Caco-2 (cell line): Measurements from ENCODE around the gene TMEM213. TPM values are rescaled to one million over a fixed set of nuclear protein-coding genes. Genes with fewer than 3 reads are reported as not detected.

Source experiments
- BruUV-seq: library from RNA; stranded (reverse); fragments of 400-500 nt; replicated peaks from 2 replicates; lab custom pipeline; 2021; lab: Mats Ljungman, UMichigan
- CTCF ChIA-PET: fragments of 300-600 bp; sonication (Branson Sonifier 250); formaldehyde crosslinking; loops from one replicate; lab custom pipeline; 2022; ENCODE audit warnings: antibody characterized with exemption; lab: Charles Lee
- POLR2A ChIA-PET: fragments of 300-600 bp; sonication (Branson Sonifier 250); formaldehyde crosslinking; loops from one replicate; lab custom pipeline; 2022; ENCODE audit warnings: antibody characterized with exemption; lab: Charles Lee
- DNase-seq, 2 experiments: peaks; one replicate each; pipeline versions ENCODE4 v3.0.0 to v3.0.0-alpha.2; 2020 to 2022
- H3K27me3 ChIP-seq: replicated peaks from 2 replicates; pipeline ENCODE4 v1.6.0; 2011; ENCODE audit warnings: low read length; ENCODE audit not compliant: control insufficient read depth, insufficient read depth
- H3K36me3 ChIP-seq: 2 replicates; pipeline ENCODE4 v1.5.1; 2011; ENCODE audit warnings: low read length; ENCODE audit not compliant: control insufficient read depth, insufficient read depth
- H3K4me1 ChIP-seq: fragments of 250-450 bp; sonication (Bioruptor Pico); 2 replicates; pipeline ENCODE4 v1.5.1; 2020; ENCODE audit warnings: mild to moderate bottlenecking
- H3K4me3 ChIP-seq: 2 replicates; pipeline ENCODE4 v1.5.1; 2011; ENCODE audit warnings: low read depth, mild to moderate bottlenecking, control low read depth, low read length
- H3K9me3 ChIP-seq: fragments of 250-450 bp; sonication (Bioruptor Pico); 2 replicates; pipeline ENCODE4 v1.5.1; 2020; ENCODE audit warnings: mild to moderate bottlenecking, moderate library complexity
- H3K27ac Mint-ChIP-seq: one replicate; pipeline ENCODE4 v1.8.0; 2022; ENCODE audit warnings: mixed read lengths; ENCODE audit not compliant: unreplicated experiment
- H3K27me3 Mint-ChIP-seq: one replicate; pipeline ENCODE4 v1.8.0; 2022; ENCODE audit warnings: mixed read lengths; ENCODE audit not compliant: insufficient read depth, unreplicated experiment
- H3K36me3 Mint-ChIP-seq: one replicate; pipeline ENCODE4 v1.8.0; 2022; ENCODE audit warnings: mild to moderate bottlenecking, mixed read lengths; ENCODE audit not compliant: insufficient read depth, unreplicated experiment
- H3K4me1 Mint-ChIP-seq: one replicate; pipeline ENCODE4 v1.8.0; 2022; ENCODE audit warnings: low read depth, mixed read lengths; ENCODE audit not compliant: unreplicated experiment
- H3K4me3 Mint-ChIP-seq: one replicate; pipeline ENCODE4 v1.8.0; 2022; ENCODE audit warnings: mild to moderate bottlenecking, moderate library complexity, mixed read lengths; ENCODE audit not compliant: unreplicated experiment
- H3K9me3 Mint-ChIP-seq: one replicate; pipeline ENCODE4 v1.8.0; 2022; ENCODE audit warnings: mixed read lengths; ENCODE audit not compliant: unreplicated experiment
- CTCF ChIP-seq, 2 experiments: fragments of 200-600 bp in 1 of 2; IDR thresholded peaks; 1 replicate in 1 of 2; 2 replicates in 1 of 2; pipeline versions ENCODE4 v1.5.1 to v1.8.0; 2011 to 2022; ENCODE audit warnings: antibody characterized with exemption in 1 of 2, control low read depth in 1 of 2, inconsistent platforms in 1 of 2, low read depth in 1 of 2, low read length in 1 of 2, mild to moderate bottlenecking in 1 of 2, moderate library complexity in 1 of 2; ENCODE audit not compliant: insufficient read depth in 1 of 2, severe bottlenecking in 1 of 2, unreplicated experiment in 1 of 2
- intact Hi-C: fragments of 100-400 bp; cut with micrococcal nuclease; formaldehyde crosslinking; loops from one replicate; pipeline ENCODE4 v1.10.0; 2022; ENCODE audit not compliant: unreplicated experiment
- total RNA-seq: library from RNA; stranded (reverse); gene quantifications from 2 replicates; pipeline ENCODE4 v1.2.3, GENCODE V29; 2022

The TMEM213 gene
- total RNA-seq, 1 experiment from 2014 or later = not detected

GRCh38 chr7:138750473-138750872 is 47.3 kb upstream of the TMEM213 start:
- CTCF ChIA-PET = no interaction called here
- Mint-ChIP-seq H3K36me3 (no peaks in the 10 kb centered on the region), H3K4me1 (peaks cover 28% of the 10 kb centered on the region), H3K27me3 (no peaks in the 10 kb centered on the region), H3K4me3 (no peak overlapping the region), H3K9me3 (no peaks in the 10 kb centered on the region), H3K27ac (no peak overlapping the region)
- H3K4me3 ChIP-seq = no peak overlapping the region
- POLR2A ChIA-PET = no interaction called here
- peaks cover 22% of the 10 kb centered on the region for H3K4me1 ChIP-seq
- intact Hi-C loops = no loop called here
- TF ChIP-seq CTCF (IDR thresholded peaks at IDR 0.05; ENCODE audit: insufficient read depth in 1 of 2, low read depth in 1 of 2, low read length in 1 of 2, severe bottlenecking in 1 of 2, unreplicated experiment in 1 of 2) = no peak
- no peak for DNase-seq
- BruUV-seq = no TSS peak
- no peaks in the 10 kb centered on the region for H3K9me3 ChIP-seq
- H3K27me3 ChIP-seq = no peaks in the 10 kb centered on the region
- H3K36me3 ChIP-seq = no peaks in the 10 kb centered on the region

- H3K27ac Mint-ChIP-seq = no peak overlapping the region
- H3K36me3 Mint-ChIP-seq = no peaks in the 10 kb centered on the region
- H3K4me3 Mint-ChIP-seq = no peak overlapping the region
- no peaks in the 10 kb centered on the region for H3K27me3 Mint-ChIP-seq
- intact Hi-C loops = no loop called here
- H3K9me3 Mint-ChIP-seq = no peaks in the 10 kb centered on the region
- Histone ChIP-seq H3K4me1 (peaks cover 23% of the 10 kb centered on the region), H3K27me3 (no peaks in the 10 kb centered on the region), H3K4me3 (no peak overlapping the region), H3K36me3 (no peaks in the 10 kb centered on the region), H3K9me3 (no peaks in the 10 kb centered on the region)
- H3K4me1 Mint-ChIP-seq = peaks cover 32% of the 10 kb centered on the region
- CTCF ChIA-PET = no interaction called here
- POLR2A ChIA-PET = no interaction called here
- TF ChIP-seq CTCF (IDR thresholded peaks at IDR 0.05; ENCODE audit: insufficient read depth in 1 of 2, low read depth in 1 of 2, low read length in 1 of 2, severe bottlenecking in 1 of 2, unreplicated experiment in 1 of 2) = no peak
- no TSS peak for BruUV-seq
- DNase-seq = no peak
Observed at GRCh38 chr7:138750901-138751464, 46.8 kb upstream of the TMEM213 start.

GRCh38 chr7:138752518-138753149 is 45.2 kb upstream of the TMEM213 start:
- H3K9me3 Mint-ChIP-seq = no peaks in the 10 kb centered on the region
- DNase-seq = no peak
- Histone ChIP-seq H3K4me3 (no peak overlapping the region), H3K4me1 (peaks cover 23% of the 10 kb centered on the region), H3K27me3 (no peaks in the 10 kb centered on the region), H3K36me3 (no peaks in the 10 kb centered on the region), H3K9me3 (no peaks in the 10 kb centered on the region)
- ChIA-PET CTCF (no interaction called here), POLR2A (no interaction called here)
- H3K4me3 Mint-ChIP-seq = no peak overlapping the region
- no peak for TF ChIP-seq CTCF (IDR thresholded peaks at IDR 0.05; ENCODE audit: insufficient read depth in 1 of 2, low read depth in 1 of 2, low read length in 1 of 2, severe bottlenecking in 1 of 2, unreplicated experiment in 1 of 2)
- H3K4me1 Mint-ChIP-seq = peaks cover 43% of the 10 kb centered on the region
- intact Hi-C loops = no loop called here
- no peaks in the 10 kb centered on the region for H3K27me3 Mint-ChIP-seq
- no peak overlapping the region for H3K27ac Mint-ChIP-seq
- no peaks in the 10 kb centered on the region for H3K36me3 Mint-ChIP-seq
- no TSS peak for BruUV-seq
